Measurements from ENCODE around the gene C16orf87. TPM values are rescaled to one million over a fixed set of nuclear protein-coding genes. Genes with fewer than 3 reads are reported as not detected.
A peak's percentile ranks its signal among the peaks of the same experiment; 100 is the strongest.
"Not testable (repeated sequence)": the region's sequence is repeated elsewhere in the genome, so short reads cannot be mapped to it uniquely, and the experiment has no call there.

Gene C16orf87
- total RNA-seq, 4 donors from 2014 or later = 5.8 to 13.7 (median 9.4) TPM

GRCh38 chr16:46790599-46791270, 40.2 kb downstream of the C16orf87 start:
- Histone ChIP-seq H3K27ac (peak overlapping the region in 3 of 4 donors; percentile 39 to 66 (median 66)), H3K9me3 (peaks cover 0 to 20% (median 0%) of the 10 kb centered on the region in 3 donors), H3K4me1 (peaks cover 0 to 9% (median 0%) of the 10 kb centered on the region in 3 donors), H3K27me3 (no peaks in the 10 kb centered on the region), H3K36me3 (no peaks in the 10 kb centered on the region), H3K4me3 (peak overlapping the region in 1 of 2 donors; percentile 68)
- 76 to 83% methylated on average over 7 to 8 of the region's 8 CpGs for WGBS, 2 donors (ENCODE audit: low coverage in 1 of 2)
- no peak for ATAC-seq
- no peak for TF ChIP-seq CTCF (IDR thresholded peaks at IDR 0.05)
- TF ChIP-seq EP300 (IDR thresholded peaks at IDR 0.05) = no peak
- no peak for TF ChIP-seq POLR2A (IDR thresholded peaks at IDR 0.05)

GRCh38 chr16:46789499-46790414, 41.2 kb downstream of the C16orf87 start:
- peaks cover 0 to 9% (median 0%) of the 10 kb centered on the region in 3 donors for H3K4me1 ChIP-seq
- peak overlapping the region in 3 of 4 donors; percentile 49 to 66 (median 66) for H3K27ac ChIP-seq
- peak overlapping the region; percentile 59 to 68 for H3K4me3 ChIP-seq
- TF ChIP-seq POLR2AphosphoS5 (IDR thresholded peaks at IDR 0.05) (no peak), EP300 (IDR thresholded peaks at IDR 0.05) (no peak)
- peaks cover 0 to 20% (median 0%) of the 10 kb centered on the region in 3 donors for H3K9me3 ChIP-seq
- ATAC-seq = peak; percentile 95
- no peaks in the 10 kb centered on the region for H3K36me3 ChIP-seq
- 17 to 31% methylated on average over 6 of the region's 43 CpGs for WGBS, 2 donors (ENCODE audit: low coverage in 1 of 2)
- no peaks in the 10 kb centered on the region for H3K27me3 ChIP-seq

- ATAC-seq = no peak
- H3K9me3 ChIP-seq = peaks cover 0 to 15% (median 0%) of the 10 kb centered on the region in 3 donors
- no peaks in the 10 kb centered on the region for H3K36me3 ChIP-seq
- no peak overlapping the region for H3K4me3 ChIP-seq
- peaks cover 0 to 9% (median 0%) of the 10 kb centered on the region in 3 donors for H3K4me1 ChIP-seq
- H3K27ac ChIP-seq = peak overlapping the region in 1 of 4 donors; percentile 49
- WGBS, 2 donors (ENCODE audit: low coverage in 1 of 2) = 50 to 71% methylated on average over 1 to 3 of the region's 3 CpGs
- no peaks in the 10 kb centered on the region for H3K27me3 ChIP-seq
- TF ChIP-seq POLR2A (IDR thresholded peaks at IDR 0.05) (no peak), POLR2AphosphoS5 (IDR thresholded peaks at IDR 0.05) (no peak), CTCF (IDR thresholded peaks at IDR 0.05) (no peak), EP300 (IDR thresholded peaks at IDR 0.05) (no peak)
Measured at GRCh38 chr16:46788891-46789474, 42.0 kb downstream of the C16orf87 start.

- Histone ChIP-seq H3K9me3 (peaks cover 0 to 7% (median 0%) of the 10 kb centered on the region in 3 donors), H3K27ac (no peak overlapping the region), H3K27me3 (no peaks in the 10 kb centered on the region), H3K4me3 (no peak overlapping the region), H3K4me1 (peaks cover 0 to 9% (median 0%) of the 10 kb centered on the region in 3 donors), H3K36me3 (no peaks in the 10 kb centered on the region)
- TF ChIP-seq POLR2AphosphoS5 (IDR thresholded peaks at IDR 0.05) = no peak
- 100% methylated on average over 1 of the region's 1 CpG; no CpG with 5 or more reads in 1 of the 2 donors for WGBS, 2 donors (ENCODE audit: low coverage in 1 of 2)
- ATAC-seq = no peak
Measured at GRCh38 chr16:46787909-46788308, 43.1 kb downstream of the C16orf87 start.

GRCh38 chr16:46785076-46785845, 45.7 kb downstream of the C16orf87 start:
- TF ChIP-seq POLR2A (IDR thresholded peaks at IDR 0.05) (no peak), CTCF (IDR thresholded peaks at IDR 0.05) (no peak), POLR2AphosphoS5 (IDR thresholded peaks at IDR 0.05) (no peak)
- Histone ChIP-seq H3K9me3 (peaks cover 0 to 7% (median 0%) of the 10 kb centered on the region in 3 donors), H3K27ac (no peak overlapping the region), H3K4me1 (peaks cover 0 to 4% (median 0%) of the 10 kb centered on the region in 3 donors), H3K27me3 (no peaks in the 10 kb centered on the region), H3K36me3 (no peaks in the 10 kb centered on the region), H3K4me3 (no peak overlapping the region)
- WGBS, 2 donors (ENCODE audit: low coverage in 1 of 2) = 54 to 62% methylated on average over 3 of the region's 3 CpGs
- ATAC-seq = no peak

GRCh38 chr16:46784569-46784968, 46.4 kb downstream of the C16orf87 start:
- not testable (repeated sequence) for H3K27me3 ChIP-seq, H3K9me3 ChIP-seq, ATAC-seq, H3K4me1 ChIP-seq, H3K36me3 ChIP-seq, H3K4me3 ChIP-seq, H3K27ac ChIP-seq
- whole genome bisulfite sequencing, 2 donors (ENCODE audit: low coverage in 1 of 2) = 75 to 80% methylated on average over 2 of the region's 2 CpGs
